IPS DF 6.9 (cell line): ENCODE data around the gene CCDC187.

Source experiments
- DNase-seq: peaks from one replicate; pipeline ENCODE4 v3.0.0-alpha.2; 2013; ENCODE audit warnings: low read depth, low spot score
- H3K27ac ChIP-seq: one replicate; pipeline ENCODE4 v1.5.1; 2013; ENCODE audit warnings: low read length, control low read depth
- H3K27me3 ChIP-seq: 2 replicates; pipeline ENCODE4 v1.6.1; 2013; ENCODE audit warnings: mild to moderate bottlenecking, low read length; ENCODE audit not compliant: control insufficient read depth, insufficient read depth
- H3K36me3 ChIP-seq: 2 replicates; pipeline ENCODE4 v1.6.1; 2013; ENCODE audit warnings: low read length; ENCODE audit not compliant: control insufficient read depth, insufficient read depth
- H3K4me1 ChIP-seq: 2 replicates; pipeline ENCODE4 v1.6.1; 2013; ENCODE audit warnings: low read length; ENCODE audit not compliant: control insufficient read depth, insufficient read depth
- H3K4me3 ChIP-seq: 2 replicates; pipeline ENCODE4 v1.5.1; 2013; ENCODE audit warnings: mild to moderate bottlenecking, low read length
- H3K9me3 ChIP-seq: 2 replicates; pipeline ENCODE4 v1.6.1; 2013; ENCODE audit warnings: low read length, inconsistent platforms; ENCODE audit not compliant: control insufficient read depth, insufficient read depth
- WGBS: extraction: QIAGEN DNeasy Blood & Tissue Kit; methylation state at CpG from one replicate; pipeline ENCODE4 v1.1.7; 2013; ENCODE audit warnings: mixed read lengths, missing lambda C conversion rate; ENCODE audit not compliant: insufficient read length, insufficient coverage; 5-methylcytosine and 5-hydroxymethylcytosine counted together

Gene CCDC187

GRCh38 chr9:136200424-136200823, 103.5 kb downstream of the CCDC187 start:
- H3K27me3 ChIP-seq, result peaks cover 90% of the 10 kb centered on the region
- no peak for DNase-seq
- H3K4me1 ChIP-seq, result peaks cover 15% of the 10 kb centered on the region
- no peaks in the 10 kb centered on the region for H3K9me3 ChIP-seq
- H3K27ac ChIP-seq, result no peak overlapping the region
- H3K4me3 ChIP-seq, result no peak overlapping the region
- no peaks in the 10 kb centered on the region for H3K36me3 ChIP-seq
- WGBS, result no CpG with 5 or more reads among the region's 19 CpGs
